ENCODE data around the gene ENTHD1.

DNA sequence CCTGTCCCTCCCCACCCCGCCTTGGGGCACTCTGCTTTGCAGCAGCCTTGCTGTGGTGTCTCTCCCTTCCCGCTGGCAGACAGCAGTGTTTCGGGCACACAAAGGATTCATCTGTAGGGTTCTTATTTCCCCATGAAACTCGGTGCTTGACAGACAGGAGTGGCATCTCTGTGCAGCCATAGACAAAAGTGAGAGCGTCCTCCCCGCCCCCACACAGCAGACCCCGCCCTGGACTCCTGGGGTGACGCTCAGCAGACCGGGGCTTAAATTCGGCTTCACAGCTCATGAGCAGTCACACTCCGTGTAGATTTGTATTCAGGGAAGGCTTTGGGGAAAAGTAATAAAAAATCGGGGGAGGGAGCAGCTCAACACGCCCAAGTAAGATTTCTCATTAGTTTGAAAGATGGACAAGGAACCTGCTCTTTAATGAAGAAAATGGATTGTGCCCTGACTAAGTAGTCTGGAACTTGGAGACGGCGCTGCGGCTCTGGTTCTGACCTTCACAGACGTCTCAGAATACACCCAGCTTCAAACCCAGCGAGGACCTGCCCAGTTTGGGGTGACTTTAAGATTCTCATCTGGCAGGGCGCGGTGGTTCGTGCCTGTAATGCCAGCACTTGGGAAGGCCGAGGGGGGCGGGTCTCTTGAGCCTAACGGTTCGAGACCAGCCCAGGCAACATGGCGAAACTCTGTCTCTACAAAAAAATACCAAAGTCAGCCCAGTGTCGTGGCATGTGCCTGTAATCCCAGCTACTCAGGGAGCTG, 187.0 kb downstream of the ENTHD1 start:
- TF ChIP-seq, protein P1, sequence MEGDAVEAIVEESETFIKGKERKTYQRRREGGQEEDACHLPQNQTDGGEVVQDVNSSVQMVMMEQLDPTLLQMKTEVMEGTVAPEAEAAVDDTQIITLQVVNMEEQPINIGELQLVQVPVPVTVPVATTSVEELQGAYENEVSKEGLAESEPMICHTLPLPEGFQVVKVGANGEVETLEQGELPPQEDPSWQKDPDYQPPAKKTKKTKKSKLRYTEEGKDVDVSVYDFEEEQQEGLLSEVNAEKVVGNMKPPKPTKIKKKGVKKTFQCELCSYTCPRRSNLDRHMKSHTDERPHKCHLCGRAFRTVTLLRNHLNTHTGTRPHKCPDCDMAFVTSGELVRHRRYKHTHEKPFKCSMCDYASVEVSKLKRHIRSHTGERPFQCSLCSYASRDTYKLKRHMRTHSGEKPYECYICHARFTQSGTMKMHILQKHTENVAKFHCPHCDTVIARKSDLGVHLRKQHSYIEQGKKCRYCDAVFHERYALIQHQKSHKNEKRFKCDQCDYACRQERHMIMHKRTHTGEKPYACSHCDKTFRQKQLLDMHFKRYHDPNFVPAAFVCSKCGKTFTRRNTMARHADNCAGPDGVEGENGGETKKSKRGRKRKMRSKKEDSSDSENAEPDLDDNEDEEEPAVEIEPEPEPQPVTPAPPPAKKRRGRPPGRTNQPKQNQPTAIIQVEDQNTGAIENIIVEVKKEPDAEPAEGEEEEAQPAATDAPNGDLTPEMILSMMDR (IDR thresholded peaks at IDR 0.05; ENCODE audit: low read length) = no peak
- TF ChIP-seq EZH2 (IDR thresholded peaks at IDR 0.05; ENCODE audit: borderline replicate concordance, low read length) = no peak
